Right atrium auricular region (tissue), 2 donors: ENCODE data around the gene PPME1. TPM values are rescaled to one million over a fixed set of nuclear protein-coding genes. Genes with fewer than 3 reads are reported as not detected.

ENCODE experiments used
- DNase-seq: peaks from one replicate; pipeline ENCODE4 v3.0.0-alpha.2; 2019; ENCODE audit warnings: low spot score
- H3K27ac ChIP-seq, 2 donors: fragments of 200-600 bp; sonication (generic); 1 replicate in 1 of 2; 2 replicates in 1 of 2; pipeline ENCODE4 v1.5.1; 2016 to 2019
- H3K27me3 ChIP-seq, 2 donors: fragments of 200-600 bp; sonication (generic); one replicate each; pipeline versions ENCODE4 v1.5.1 to v1.6.0; 2017 to 2019
- H3K36me3 ChIP-seq: fragments of 200-600 bp; sonication (generic); one replicate; pipeline ENCODE4 v1.5.1; 2016
- H3K4me1 ChIP-seq, 2 donors: fragments of 200-600 bp; sonication (generic); one replicate each; pipeline versions ENCODE4 v1.5.1 to v1.6.0; 2017 to 2019
- H3K4me3 ChIP-seq, 2 donors: fragments of 200-600 bp; sonication (generic); 1 replicate in 1 of 2; 2 replicates in 1 of 2; pipeline ENCODE4 v1.5.1; 2017 to 2019; ENCODE audit warnings: mild to moderate bottlenecking in 1 of 2, moderate library complexity in 1 of 2
- H3K9me3 ChIP-seq, 2 donors: fragments of 200-600 bp; sonication (generic); one replicate each; pipeline ENCODE4 v1.5.1; 2019
- total RNA-seq, 2 donors: library from RNA; depleted of rRNA; stranded (reverse); fragments of >200 nt; gene quantifications; one replicate each; pipeline ENCODE4 v1.1.0, GENCODE V29; 2016
- TF ChIP-seq, protein P1 (sequence below), 2 donors: fragments of 200-600 bp; sonication (generic); IDR thresholded peaks; one replicate each; pipeline ENCODE4 v1.5.1; 2019; ENCODE audit warnings: antibody characterized with exemption in 2 of 2

Gene PPME1
- total RNA-seq, 2 donors from 2014 or later = 30.1 to 35.0 TPM

DNA sequence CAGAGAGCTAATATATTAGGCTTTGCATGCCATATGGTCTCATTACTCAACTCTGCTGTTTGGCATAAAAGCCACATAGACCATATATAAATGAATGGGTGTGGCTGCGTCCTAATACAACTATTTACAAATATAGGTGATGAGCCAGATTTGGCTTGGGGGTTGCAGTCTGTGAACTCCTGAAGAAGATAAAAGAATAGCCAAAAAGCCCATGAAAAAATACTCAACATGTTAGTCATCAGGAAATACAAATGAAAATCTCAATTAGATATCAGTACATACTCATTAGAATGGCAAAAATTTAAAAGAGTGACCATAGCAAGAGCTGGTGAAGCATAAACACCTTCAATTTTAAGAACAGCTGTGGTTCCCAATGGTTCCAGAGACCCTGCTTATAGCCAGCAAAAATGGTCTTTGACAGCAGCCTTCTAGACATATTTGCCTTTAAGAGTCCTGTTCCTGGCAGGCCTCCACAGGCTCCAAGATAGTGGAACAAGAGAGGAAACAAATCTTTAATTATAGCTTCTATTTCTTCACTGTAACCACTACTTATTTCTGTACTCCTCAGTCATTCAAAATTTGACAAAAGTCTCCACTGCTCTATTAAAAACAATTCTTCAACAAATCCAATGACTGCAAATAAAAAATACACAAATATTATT lies 16.3 kb upstream of the PPME1 start:
- Histone ChIP-seq H3K27me3 (no peaks in the 10 kb centered on the region), H3K9me3 (peaks cover 0 to 13% of the 10 kb centered on the region in 2 donors), H3K27ac (no peak overlapping the region), H3K4me3 (no peak overlapping the region), H3K36me3 (no peaks in the 10 kb centered on the region), H3K4me1 (peaks cover 0 to 5% of the 10 kb centered on the region in 2 donors)
- DNase-seq = no peak
- TF ChIP-seq, protein P1, sequence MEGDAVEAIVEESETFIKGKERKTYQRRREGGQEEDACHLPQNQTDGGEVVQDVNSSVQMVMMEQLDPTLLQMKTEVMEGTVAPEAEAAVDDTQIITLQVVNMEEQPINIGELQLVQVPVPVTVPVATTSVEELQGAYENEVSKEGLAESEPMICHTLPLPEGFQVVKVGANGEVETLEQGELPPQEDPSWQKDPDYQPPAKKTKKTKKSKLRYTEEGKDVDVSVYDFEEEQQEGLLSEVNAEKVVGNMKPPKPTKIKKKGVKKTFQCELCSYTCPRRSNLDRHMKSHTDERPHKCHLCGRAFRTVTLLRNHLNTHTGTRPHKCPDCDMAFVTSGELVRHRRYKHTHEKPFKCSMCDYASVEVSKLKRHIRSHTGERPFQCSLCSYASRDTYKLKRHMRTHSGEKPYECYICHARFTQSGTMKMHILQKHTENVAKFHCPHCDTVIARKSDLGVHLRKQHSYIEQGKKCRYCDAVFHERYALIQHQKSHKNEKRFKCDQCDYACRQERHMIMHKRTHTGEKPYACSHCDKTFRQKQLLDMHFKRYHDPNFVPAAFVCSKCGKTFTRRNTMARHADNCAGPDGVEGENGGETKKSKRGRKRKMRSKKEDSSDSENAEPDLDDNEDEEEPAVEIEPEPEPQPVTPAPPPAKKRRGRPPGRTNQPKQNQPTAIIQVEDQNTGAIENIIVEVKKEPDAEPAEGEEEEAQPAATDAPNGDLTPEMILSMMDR (IDR thresholded peaks at IDR 0.05) = no peak

DNA sequence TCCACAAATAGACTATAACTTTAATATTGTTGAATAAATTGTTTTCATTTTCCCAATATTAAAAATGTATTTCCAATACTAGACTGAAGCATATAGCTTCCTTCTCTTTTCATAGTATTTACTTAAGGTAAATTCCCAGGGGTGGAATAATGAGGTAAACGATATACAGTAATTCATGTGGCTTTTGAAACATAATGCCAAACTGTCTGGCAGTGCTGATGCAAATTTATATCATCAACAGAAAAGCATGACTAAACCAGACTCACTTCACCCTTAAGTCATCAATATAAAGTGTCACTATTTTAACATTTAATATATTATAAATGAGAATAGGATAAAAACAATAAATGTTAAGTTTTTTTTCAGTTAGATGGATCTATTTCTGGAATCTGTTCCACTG lies 13.9 kb upstream of the PPME1 start:
- Histone ChIP-seq H3K4me1 (peaks cover 0 to 5% of the 10 kb centered on the region in 2 donors), H3K27me3 (no peaks in the 10 kb centered on the region), H3K36me3 (no peaks in the 10 kb centered on the region), H3K9me3 (peaks cover 0 to 13% of the 10 kb centered on the region in 2 donors), H3K4me3 (no peak overlapping the region), H3K27ac (no peak overlapping the region)
- TF ChIP-seq, protein P1 (IDR thresholded peaks at IDR 0.05) = no peak
- no peak for DNase-seq

DNA sequence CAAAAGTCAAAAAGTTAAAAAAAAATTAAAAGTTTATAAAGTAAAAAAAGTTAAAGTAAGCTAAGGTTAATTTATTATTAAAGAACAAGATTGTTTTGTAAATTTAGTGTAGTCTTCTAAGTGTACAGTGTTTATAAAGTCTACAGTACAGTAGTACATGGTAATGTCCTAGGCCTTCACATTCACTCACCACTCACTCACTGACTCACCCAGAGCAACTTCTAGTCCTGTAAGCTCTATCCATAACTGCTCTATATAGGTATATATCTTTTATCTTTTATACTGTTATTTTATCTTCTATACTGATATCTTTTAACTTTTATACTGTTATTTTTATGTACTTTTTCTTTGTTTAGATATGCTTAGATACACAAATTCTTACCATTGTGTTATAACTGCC lies 11.4 kb upstream of the PPME1 start:
- H3K36me3 ChIP-seq = peaks cover 3% of the 10 kb centered on the region
- no peak for DNase-seq
- TF ChIP-seq, protein P1 (IDR thresholded peaks at IDR 0.05) = no peak
- H3K4me1 ChIP-seq = peaks cover 0 to 3% of the 10 kb centered on the region in 2 donors
- H3K9me3 ChIP-seq = no peaks in the 10 kb centered on the region
- no peak overlapping the region for H3K4me3 ChIP-seq
- H3K27me3 ChIP-seq = no peaks in the 10 kb centered on the region
- H3K27ac ChIP-seq = no peak overlapping the region

DNA sequence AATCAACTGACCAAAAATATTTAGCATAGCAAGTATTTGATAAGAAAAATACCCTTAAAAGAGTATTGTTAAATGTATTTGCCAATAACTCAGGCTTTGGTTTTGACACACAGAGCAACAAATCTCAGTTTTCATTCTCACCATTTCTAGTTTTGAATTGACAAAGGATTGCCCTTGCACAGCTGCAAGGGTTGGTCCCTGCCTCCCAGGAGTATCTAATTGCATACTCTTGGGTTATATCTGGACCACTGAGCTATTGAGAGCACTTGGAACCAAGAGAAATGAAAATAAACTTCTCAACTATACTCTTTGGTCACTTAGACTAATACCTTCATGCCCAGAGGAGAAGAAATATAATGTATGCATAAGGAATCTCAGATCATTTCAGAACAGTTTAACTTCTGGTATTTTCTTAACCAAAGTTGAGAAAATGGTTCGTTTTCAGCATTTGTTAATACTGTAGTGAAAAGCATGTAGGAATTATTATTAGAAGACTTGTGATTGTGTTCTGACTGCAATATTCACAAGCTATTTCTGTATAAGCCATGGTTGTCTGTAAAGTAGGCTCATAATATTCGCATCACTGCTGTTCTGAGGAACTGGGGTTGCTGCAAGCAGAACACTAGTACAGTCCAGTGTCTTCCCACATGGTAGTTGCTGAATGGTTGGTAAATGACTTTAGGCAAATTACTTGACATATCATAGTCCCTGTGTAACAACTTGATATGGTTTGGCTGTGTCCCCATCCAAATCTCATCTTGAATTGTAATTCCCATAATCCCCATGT lies 8.2 kb upstream of the PPME1 start:
- peaks cover 20% of the 10 kb centered on the region for H3K36me3 ChIP-seq
- no peaks in the 10 kb centered on the region for H3K4me1 ChIP-seq
- TF ChIP-seq, protein P1 (IDR thresholded peaks at IDR 0.05) = no peak
- no peak overlapping the region for H3K4me3 ChIP-seq
- no peak overlapping the region for H3K27ac ChIP-seq
- no peaks in the 10 kb centered on the region for H3K27me3 ChIP-seq
- DNase-seq = no peak
- no peaks in the 10 kb centered on the region for H3K9me3 ChIP-seq

DNA sequence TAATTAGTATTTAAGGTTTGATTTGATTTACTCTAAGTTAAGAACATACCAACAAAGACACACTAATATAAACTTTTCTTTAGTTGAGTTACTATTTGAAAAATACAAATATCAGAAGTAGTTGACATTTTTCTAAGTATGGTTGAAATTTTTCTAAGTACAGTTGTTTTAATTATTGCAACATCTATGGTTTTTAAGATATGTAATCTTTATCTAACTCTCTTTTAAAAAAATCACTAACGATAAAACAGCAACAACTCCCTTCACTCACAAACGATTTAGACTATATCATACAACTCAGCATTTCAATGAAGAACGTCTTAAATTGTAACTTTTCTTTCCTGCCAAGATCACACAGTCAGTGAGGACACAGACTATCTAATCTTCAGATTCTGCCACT lies 2.3 kb upstream of the PPME1 start:
- no peak for DNase-seq
- H3K4me3 ChIP-seq = no peak overlapping the region
- peaks cover 20% of the 10 kb centered on the region for H3K36me3 ChIP-seq
- peaks cover 0 to 29% of the 10 kb centered on the region in 2 donors for H3K4me1 ChIP-seq
- H3K27ac ChIP-seq = no peak overlapping the region
- TF ChIP-seq, protein P1 (IDR thresholded peaks at IDR 0.05) = no peak
- no peaks in the 10 kb centered on the region for H3K9me3 ChIP-seq
- no peaks in the 10 kb centered on the region for H3K27me3 ChIP-seq
